HG03108 (cell line): Measurements from ENCODE around the gene RTN4R.
A peak's percentile ranks its signal among the peaks of the same experiment; 100 is the strongest.

Source experiments
- ATAC-seq: cut with Tn5 transposase; IDR thresholded peaks from one replicate; pipeline ENCODE4 v1.9.1; 2021; ENCODE audit warnings: moderate library complexity; ENCODE audit not compliant: unreplicated experiment

RTN4R gene

DNA sequence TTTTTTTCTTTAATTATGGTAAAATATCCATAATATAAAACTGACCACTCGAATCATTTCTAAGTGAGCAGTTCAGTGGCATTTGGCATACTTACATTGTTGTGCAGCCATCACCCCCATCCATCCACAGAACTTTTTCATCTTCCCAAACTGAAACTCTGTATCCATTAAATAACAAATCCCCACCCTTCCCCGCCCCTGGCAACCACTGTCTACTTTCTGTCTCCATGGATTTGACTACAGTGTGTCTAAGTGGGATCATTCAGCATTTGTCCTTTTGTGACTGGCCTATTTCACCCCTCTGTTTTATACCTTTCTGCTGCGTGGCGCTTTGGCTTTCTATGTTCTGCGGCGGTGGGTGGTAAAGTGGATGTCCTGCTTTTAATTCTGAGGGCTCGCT lies 49.1 kb downstream of the RTN4R start:
- ATAC-seq, result no peak

DNA sequence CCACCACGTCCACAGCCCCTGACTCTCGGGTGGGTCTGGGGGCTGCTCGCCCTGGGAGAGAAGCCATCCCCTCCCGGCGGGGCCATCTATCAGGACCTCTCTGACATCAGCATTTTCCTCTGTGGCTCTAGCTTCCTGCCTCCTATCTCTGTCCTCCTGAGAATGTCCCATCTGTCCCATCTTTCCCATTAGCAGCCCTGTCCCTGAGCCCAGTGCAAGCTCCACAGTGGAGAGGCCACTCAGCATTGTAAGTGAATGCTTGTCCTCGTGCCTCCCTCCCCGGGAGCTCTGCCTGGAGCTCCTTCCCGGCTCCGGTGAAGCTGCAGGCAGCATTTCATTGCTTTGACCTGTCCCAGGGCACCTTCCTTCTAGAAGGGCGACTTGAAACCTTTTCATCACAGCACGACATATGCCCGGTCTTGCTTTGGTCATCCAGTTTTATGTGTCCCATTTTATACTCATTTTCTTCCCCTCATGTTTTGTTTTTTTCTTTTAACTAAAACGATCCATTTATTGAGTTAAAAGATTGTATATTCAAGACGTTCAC lies 49.7 kb downstream of the RTN4R start:
- no peak for ATAC-seq

DNA sequence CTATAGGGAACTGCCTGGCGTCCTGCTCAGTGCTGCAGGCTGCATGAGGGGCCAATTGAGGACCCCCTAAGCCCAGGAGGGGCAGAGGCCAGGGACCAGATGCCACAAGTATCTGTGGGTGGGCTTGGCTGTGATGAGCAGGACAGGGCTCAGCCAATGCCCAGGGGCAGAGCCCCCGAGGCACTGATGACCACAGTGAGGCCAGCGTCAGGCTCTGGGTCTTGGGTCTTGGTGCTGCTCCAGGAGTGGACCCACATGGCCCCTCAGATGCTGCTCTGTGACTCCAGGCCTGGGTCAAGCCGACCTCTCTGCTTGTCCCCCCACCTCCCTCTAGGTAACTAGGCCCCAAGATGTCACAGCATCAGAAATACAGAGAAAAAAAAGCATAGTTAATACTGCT lies 50.6 kb downstream of the RTN4R start:
- ATAC-seq, result no peak

DNA sequence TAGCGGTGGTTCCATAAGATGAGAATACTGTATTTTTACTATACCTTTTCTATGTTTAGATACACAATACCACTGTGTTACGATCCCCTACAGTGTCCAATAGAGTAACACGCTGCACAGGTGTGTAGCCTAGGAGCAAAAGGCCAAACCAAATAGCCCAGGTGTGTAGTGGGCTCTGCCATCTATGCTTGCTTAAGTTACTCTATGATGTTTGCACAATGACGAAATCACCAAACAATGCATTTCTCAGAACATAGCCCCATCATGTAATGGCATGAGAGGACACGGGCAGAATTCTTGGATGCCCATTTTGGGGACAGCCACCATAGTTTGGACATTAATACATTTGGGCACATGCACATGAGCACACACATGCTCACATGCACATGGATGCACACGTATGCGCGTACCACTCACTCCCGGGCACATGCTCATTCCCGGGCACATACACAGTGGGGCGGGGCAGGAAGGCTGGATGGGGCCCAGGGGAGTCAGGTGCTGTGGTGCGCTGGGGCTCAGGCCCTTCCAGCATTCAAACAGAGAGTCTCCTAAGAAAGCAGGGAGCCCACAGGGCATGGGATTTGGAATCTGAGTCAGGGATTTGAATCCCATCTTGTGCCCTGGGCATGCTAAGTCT lies 51.1 kb downstream of the RTN4R start:
- no peak for ATAC-seq

DNA sequence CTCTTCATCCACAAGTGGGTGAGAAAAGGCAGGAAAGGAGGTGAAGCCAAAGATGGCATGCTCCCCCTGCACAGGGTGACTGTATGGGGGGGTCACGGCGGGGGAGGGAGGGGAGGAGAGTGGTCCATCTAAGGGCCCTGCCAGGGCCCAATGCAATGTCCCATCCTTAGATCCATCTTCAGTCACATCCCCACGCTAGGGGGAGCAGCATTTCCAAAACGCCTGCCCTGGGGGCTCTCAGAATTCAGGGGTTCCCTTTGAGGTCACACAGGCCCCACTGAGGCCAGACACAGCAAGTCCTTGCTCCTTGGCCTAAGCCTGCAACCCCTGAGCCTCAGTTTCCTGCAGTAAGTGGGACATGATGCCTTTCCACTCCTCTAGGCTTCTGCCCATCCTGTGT lies 52.4 kb downstream of the RTN4R start:
- ATAC-seq, result no peak

DNA sequence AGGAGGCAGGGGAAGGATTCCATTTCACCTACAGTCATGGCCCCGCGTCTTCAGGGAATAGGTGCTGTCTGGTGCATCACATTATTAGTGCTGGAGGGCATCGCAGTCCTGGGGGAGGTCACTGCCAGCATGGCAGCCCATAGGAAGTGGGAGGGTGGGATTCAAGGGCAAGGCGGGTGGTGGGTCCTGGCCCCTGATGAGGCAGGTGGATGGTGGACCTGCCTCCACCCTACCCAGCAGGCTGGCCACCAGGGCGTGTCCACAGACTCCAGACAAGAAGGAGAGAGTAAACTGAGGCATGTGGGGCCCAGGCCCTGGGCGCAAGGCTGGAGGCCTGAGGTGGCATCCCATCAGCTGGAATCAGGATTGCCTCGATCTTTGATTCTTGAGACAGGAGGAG lies 53.3 kb downstream of the RTN4R start:
- no peak for ATAC-seq

DNA sequence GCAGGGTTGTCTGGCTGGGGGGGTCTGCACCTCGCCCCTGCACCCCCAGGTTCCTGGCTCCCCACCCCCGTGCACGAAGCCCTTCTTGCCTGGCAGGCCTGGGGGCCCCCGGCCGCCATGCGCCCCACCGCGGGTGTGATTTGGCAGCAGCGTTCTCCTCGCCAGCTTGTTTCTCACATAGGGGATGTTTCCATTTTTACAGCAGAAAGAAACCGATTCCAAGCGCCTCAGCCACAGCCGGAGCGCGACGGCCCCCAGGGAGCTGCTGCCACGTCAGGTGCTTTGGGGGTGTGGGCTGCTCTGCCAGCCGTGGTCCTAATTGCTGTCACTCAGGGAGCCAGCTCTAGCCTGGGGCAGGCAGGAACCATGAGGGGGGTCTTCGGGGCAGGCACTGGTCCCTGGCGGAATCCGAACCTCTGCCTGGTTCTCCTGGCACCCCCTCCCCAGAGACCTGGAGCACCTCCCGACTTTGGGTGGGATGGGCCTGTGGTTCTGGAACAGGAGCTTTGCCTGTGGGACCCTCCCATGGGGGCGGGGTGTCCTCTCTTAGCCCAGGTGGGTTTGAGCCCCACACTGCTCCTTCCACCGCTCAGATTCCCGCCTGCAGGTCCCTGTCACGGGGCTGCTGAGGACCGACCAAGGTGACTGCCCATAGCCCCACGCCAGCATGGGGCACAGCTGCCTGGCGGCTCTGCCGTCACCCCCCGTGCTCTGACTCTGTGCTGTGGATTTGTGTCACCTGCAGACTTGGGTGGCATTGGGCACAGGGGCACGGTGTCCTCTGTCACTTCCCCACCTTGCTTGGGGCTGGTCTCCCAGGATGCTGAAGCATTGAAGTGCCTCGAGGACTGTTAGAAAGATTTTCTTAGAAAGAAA lies 54.0 kb downstream of the RTN4R start:
- no peak for ATAC-seq

DNA sequence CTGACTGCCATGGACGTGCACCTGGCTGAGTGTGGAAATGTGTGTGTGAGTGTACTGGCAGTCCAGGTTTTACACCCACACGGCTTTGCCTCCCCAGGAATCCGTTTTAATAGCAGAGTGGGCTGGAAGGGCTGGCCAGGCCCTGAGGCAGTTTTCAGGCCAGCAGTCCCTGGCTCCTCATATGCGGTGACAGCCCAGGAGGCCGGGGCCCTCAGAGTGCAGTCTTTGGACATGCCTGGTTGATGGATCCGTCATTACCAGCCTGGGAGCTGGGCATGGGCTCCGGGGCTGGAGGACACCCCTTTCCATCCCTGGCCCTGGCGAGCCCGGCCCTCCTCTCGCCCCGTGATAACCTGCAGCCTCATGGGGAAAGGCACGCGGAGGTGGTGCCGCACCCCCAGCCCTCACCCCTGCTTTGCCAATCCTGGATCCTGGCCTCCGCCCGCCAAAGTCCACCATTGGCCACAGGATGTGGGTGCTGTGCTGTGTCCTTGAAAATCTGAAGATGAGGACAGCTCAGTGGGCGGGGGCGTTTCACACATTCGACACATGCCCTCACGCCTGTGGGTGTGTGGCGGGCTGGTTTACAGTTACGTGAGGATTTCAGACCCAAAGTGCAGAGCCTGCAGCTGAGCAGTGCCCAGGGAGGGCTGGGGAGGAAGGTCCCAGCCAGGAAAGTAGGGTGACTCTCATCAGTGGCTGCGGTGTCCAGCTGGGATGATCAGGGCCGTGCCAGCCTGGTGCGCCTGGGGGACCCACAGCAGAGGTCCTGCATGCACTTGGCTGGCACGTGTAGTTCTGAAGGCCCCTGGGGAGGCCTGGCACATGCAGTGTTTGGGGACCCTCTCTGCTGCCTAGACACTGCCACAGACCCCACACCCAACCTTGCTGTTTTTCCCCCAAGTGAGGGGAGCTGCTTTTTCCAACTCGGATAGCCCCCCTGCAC lies 55.1 kb downstream of the RTN4R start:
- no peak for ATAC-seq

DNA sequence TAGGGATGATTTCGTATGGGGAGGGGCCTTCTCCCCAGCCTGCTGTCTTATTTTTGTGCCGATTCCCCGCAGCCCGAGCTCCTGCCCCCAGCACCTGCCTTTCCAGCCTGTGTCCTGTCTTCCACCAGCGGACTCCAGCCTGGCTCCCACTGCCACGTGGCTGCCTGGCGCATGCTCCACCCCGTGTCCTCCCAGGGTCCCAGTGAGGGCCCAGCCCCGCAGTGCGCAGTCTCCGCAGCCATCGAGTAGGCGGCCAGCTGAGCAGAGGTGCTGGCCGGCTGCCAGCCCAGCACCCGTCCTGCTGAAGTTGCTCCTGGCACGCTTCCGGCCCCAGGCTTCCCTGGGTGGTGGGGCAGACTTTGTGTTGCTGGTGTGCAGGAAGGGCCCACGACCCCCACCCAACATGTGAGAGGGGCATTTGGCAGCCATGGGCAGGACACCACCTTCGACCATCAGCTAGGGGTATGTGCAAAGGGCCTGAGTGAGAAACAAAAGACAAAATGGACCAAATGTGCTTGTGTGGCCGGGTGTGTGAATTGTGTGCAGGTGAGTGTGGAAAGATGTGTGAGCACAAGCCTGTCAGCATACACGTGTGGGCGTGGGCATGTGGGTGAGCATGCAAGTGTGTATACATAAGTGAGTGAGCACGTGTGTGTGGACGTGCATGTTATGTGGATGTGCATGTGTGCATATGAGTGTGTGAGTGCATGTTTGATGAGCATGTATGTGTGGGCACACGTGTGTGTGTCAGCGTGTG lies 55.9 kb downstream of the RTN4R start:
- no peak for ATAC-seq

DNA sequence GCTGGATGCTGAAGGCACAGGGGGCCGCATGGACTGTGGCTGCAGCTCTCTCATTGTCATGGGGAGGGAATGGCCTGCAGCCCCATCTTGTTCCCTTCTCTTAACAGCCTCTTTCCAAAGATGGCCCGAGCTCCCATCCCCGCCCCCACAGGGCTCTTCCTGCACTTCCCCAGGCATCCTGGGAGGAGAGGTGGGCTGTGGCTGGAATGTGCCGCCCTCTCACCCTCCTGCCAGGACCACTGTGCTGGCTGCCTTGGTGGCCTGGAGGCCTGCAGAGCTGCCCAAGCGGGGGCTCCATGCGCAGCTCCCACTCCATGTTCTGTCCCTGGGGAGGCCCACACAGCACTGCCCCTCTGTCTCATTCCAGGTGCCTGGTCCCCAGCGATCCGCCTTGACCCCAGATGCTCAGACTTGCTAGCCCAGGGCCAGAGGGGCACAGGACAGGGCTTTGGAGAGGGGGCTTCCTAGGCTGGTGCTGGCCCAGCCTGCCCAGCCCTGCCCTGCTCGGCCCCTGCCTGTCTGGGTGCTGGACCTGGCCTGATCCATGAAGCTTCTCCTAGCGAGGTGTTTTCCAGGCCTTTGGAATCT lies 56.6 kb downstream of the RTN4R start:
- ATAC-seq, result no peak

DNA sequence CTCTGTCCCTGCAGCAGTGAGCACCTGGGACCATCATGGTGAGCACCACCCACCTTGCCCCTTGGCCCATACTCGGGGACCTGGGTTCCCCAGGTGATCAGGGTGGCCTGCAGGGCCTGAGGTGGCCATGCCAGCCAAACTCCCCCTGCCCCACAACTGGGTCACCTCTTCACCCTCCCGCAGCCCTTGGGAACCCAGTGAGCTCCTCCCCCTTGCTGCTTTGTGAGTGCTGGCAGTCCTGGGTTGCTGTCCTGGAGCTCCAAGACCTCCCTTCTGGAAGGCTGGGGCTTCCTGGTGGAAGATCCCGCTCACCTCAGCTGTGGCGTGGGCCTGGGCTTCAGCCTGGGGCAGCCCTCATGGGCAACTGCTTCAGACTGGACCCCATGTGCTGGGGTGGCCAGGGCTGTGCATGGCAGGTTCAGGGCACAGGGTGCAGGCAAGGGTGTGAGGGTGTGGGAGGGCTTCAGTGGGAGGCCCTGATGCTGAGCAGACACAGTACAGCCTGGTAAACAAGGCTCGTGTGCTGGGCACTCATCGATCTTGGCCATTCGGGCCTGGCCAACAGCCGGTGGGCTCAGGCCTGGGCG lies 57.6 kb downstream of the RTN4R start:
- no peak for ATAC-seq

DNA sequence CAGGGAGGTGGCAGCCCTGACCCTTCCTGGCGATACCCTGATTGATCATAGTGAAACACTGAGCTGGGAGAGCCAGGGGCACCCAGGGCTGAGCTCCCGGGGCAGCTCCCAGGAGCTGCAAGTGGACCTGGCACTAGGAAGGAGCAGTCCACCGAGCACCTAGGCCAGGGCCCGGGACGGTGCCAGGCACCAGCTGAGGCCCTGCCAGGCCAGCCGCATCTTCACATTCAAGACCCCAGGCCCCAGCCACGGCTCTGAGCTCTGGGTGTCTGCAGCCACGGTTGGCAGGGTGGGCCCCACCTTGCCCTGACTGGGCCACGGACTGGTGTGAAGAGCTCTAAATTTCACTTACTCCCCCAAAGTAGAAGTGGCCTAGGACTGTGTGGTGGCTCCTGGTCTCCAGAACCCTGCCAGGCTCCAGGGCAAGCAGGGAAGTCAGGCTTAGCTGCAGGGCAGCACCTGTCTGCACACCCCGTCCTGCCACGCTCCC lies 58.3 kb downstream of the RTN4R start:
- ATAC-seq, result no peak

DNA sequence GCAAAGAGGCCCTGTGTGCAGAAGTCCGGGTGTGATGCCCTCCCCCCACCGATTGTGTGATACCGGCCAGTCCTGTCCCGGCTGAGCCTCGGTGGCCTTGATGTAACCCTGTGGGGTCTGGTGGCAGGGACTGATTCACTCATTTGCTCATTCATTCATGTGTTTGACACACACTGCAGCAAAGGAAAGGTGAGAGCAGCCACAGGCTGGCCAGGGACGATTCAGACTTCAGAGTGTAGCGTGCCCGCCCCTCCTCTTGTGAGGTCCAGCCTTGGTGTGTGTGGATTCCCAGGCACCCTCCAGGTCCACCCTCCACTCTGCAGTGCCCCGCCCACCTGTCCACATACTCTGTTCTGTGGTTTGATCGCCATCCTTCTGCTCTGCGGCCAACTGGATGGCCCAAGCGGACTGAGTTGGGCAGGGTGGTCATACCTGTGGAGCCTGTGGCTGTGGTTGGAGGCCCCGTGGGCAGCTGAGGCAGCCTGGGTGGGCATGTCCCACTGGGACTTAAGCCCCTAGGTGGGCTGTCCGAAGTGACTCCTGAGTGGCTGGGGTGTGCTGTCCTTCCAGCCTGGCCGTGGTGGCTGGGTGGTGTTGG lies 59.3 kb downstream of the RTN4R start:
- no peak for ATAC-seq

DNA sequence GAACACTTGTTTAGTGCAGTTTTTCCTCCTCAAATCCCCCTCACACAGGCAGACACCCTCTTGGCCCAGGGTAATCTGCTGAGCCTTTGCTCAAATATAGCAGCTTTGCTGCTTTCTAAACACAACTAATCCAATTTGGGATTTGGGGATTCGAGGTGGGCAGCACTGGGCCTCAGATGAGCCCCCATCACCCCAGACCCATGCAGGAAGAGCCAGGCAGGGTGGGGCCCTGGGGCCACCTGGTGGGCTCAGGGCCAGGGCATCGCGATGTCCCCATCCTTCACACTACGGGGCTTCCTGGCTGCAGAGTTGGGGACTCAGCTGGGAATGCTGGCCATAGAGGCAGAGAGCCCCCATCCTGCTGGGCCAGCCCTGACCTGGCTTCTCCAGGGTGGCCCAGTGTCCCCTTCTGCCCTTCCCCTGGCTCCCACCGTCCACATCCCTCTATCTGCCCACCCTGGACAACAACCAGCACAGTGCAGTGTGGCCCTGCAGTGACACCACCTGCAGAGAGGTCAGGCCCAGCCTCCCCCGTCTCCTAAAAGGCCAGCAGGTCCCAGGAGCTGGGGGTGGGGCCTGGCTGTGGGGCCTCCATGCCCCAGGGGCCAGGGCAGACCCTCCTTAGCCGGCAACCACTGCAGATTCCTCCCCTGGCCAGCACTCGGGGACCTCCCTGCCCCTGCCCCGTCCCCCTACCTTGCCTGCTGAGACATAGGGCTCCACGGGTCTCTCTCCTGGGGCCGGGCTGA lies 60.7 kb downstream of the RTN4R start:
- no peak for ATAC-seq

DNA sequence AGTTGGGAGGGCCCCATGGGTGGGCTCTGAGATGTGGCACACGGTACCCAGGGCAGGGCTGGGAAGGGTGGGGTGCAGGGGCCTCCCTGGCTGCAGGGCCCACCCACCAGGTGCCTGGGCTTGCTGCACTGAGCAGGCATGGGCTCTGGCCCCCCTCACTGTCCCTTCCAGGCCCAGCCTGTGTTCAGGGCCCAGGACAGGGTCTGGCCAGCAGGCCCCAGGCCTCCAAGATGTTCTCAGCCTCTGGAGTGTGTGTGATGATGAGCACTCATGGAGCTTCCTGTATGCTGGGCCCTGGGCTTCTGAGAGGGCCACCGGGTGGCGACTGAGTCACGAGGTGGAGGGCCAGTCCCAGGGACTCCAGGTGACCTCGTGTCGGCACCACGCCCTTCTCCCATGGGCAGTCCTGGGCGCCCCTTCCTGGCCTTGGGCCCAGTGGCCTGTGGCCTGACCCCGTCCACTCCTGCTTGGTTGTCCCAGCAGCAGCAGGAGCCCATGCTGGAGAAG lies 61.4 kb downstream of the RTN4R start:
- peak; percentile 26 for ATAC-seq

DNA sequence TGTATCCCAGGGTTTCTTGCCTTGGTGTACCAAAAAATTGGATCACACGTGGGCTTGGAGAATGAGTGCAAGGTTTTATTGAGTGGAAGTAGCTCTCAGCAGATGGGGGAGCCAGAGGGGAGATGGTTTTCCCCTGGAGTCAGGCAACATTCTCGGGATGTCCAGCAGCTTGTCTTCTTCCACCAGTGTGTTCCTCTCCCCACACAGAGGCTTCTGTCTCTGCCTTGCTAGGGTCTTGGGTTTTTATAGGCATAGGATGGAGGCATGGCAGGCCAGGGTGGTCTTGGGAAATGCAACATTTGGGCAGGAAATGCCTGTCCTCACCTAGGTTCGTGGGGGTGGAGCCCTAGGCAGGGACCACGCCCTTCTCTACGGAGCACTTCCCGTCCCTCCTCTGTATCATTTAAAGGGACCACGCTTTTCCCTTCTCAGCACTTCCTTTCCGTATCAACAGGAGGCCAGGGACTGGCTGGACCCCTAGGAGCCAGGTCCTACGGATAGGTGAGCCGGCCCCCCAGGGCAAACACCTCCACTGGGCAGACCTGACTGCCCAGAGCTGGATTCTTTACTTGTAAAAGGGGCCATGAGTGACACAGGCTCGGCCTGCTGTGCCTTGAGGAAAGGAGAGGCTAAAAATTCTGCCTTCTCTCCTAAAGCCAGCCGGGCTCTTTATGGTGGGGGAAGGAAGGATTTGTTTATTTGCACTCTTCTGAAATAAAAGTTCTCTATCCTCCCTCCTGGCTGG lies 62.0 kb downstream of the RTN4R start:
- peak; percentile 73 for ATAC-seq

DNA sequence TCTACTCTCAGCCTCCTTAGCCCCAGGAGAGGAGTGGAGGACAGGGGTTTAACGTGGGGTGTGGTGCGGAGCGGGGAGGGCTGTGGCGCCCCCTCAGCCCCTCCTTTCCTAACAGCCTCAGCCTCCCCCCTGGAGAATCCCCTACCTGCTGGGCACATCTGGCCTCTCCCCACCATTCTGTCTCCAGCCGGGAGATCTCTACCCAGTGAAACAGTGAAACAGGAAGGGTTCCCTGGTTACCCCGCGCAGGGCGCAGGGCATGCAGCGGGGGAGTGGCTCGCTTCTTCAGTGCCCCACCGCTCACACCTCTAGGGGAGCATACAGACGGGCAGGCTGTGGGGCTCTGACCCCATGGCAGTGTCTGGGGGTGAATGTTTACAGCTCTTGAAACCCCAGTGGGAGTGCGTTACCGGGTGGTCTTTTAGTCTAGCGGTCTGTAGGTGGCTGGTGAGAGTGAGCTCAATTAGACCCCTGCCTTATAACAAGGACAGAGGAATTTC lies 62.6 kb downstream of the RTN4R start:
- ATAC-seq, result no peak
